ENCODE results near the gene ATRIP.

DNA sequence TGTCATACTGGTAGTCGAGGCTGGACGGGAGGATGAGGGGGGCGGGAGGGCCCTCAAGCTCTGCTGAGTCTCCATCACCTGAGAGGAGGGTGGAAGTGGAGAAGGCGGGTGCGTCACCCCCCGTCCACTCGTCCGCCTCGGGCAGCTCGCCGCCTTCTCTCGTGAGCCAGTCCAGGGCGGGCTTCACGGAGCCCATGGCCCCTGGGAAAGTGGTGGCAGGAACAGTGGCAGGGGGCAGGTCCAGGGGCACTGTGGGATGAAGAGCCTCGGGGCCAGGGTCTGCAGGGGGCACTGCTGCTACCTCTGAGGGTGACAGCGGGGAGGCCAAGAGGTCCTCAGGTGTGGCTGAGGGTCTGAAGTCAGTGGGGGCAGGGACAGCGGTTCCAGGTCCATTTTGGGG is 26.9 kb upstream of the ATRIP start:
- no peak for TF ChIP-seq EZH2phosphoT487 (IDR thresholded peaks at IDR 0.05)
- TF ChIP-seq, protein P1, sequence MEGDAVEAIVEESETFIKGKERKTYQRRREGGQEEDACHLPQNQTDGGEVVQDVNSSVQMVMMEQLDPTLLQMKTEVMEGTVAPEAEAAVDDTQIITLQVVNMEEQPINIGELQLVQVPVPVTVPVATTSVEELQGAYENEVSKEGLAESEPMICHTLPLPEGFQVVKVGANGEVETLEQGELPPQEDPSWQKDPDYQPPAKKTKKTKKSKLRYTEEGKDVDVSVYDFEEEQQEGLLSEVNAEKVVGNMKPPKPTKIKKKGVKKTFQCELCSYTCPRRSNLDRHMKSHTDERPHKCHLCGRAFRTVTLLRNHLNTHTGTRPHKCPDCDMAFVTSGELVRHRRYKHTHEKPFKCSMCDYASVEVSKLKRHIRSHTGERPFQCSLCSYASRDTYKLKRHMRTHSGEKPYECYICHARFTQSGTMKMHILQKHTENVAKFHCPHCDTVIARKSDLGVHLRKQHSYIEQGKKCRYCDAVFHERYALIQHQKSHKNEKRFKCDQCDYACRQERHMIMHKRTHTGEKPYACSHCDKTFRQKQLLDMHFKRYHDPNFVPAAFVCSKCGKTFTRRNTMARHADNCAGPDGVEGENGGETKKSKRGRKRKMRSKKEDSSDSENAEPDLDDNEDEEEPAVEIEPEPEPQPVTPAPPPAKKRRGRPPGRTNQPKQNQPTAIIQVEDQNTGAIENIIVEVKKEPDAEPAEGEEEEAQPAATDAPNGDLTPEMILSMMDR (IDR thresholded peaks at IDR 0.05): no peak
- TF ChIP-seq EZH2 (IDR thresholded peaks at IDR 0.05): no peak
